Amniotic stem cell (primary cell): ENCODE data around the gene ZNF649.
"Not testable (repeated sequence)": the region's sequence is repeated elsewhere in the genome, so short reads cannot be mapped to it uniquely, and the experiment has no call there.

Experiments
- DNase-seq: peaks from one replicate; lab custom pipeline; 2025; lab: John Stamatoyannopoulos, UW

The ZNF649 gene

DNA sequence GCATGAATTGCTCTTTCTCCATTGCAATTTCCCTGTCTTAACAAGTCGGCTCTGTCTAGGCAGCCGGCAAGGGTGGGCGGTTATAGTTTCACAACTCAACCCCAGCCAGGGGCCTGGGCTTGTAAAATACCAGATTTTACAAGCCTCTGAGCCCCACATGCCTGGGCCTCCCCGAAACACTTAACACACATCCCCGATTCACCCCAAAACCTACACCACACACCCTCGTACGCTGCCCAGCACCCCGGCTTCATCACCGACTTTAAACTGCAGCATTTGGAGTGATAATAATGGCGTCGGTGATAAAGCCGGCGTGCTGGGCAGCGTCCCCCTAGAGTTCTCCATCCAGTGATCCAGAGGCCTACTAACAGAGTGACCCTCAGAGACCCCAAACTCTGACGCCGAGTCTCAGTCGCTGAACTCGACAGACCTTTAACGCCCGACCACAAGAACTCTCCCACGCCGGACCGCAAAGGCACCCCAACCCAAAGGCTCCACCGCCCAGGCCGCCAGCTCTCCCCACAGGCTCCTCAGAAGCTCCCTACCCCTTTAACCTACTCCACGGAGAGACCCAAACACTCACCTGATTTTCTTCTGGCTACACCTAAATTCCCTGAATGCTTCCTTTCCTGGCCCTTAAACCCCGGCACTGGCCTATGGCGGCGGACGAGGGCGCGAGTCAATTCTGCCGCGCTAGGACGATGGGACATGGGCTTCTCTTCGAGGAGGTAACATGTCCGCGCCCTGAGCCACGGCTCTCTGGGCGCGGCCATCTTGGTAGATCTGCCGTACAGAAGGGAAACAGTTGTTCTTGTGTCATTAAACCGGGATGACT, at the start of gene ZNF649:
Gene ZNF649, minus strand, starts transcription at position 687 of the 835 bp plus-strand sequence. CDS start 4,910 bp downstream, outside the sequence.
- DNase-seq, result peak; percentile 56

DNA sequence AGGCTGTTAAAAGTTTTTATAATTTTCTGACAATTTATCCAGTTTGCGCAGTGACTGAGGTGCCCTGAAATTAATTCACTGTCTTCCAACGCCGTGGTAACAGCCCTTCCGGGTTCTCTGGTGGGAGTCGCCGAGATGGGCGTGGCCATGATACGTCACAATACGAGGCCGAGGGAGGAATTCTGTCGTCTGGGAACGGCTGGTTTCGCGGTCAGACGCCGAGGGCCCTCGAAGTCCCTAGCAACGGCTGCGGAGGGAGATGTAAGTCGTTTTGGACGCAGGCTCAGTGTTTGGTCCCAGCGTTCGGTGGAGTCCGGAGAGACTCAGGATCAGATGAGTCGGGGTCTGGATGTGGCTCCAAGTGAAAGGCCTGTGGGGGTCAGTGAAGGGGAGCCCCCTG, 44.2 kb upstream of the ZNF649 start:
- DNase-seq, result no peak

DNA sequence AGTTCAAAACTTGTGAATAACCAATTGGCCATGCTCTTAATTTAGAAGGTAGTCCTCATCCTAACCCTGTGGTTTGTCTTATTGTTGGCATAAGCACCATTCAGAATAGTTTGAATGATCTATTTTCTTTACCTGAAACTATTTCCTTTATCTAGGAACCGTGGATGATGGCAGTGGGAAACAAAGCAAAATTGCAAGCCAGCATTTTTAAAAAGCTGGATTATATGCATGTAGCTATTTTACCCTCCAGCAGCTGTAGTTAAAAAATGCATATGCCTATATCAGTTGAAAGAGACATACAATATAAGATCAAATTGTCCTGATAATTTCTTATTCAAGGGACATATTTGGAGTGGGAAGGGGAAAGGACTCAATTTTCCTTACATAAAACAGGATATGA, 41.8 kb upstream of the ZNF649 start:
- no peak for DNase-seq

DNA sequence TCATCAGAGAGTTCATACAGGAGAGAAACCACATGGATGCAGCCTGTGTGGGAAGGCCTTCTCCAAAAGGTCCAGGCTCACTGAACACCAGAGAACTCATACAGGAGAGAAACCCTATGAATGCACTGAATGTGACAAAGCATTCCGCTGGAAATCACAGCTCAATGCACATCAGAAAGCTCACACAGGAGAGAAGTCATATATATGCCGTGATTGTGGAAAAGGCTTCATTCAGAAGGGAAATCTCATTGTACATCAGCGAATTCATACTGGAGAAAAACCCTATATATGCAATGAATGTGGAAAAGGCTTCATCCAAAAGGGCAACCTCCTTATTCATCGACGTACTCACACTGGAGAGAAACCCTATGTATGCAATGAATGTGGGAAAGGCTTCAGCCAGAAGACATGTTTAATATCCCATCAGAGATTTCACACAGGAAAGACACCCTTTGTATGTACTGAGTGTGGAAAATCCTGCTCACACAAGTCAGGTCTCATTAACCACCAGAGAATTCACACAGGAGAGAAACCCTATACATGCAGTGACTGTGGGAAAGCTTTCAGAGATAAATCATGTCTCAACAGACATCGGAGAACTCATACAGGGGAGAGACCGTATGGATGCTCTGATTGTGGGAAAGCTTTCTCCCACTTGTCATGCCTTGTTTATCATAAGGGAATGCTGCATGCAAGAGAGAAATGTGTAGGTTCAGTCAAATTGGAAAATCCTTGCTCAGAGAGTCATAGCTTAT, 40.2 kb upstream of the ZNF649 start:
- no peak for DNase-seq

DNA sequence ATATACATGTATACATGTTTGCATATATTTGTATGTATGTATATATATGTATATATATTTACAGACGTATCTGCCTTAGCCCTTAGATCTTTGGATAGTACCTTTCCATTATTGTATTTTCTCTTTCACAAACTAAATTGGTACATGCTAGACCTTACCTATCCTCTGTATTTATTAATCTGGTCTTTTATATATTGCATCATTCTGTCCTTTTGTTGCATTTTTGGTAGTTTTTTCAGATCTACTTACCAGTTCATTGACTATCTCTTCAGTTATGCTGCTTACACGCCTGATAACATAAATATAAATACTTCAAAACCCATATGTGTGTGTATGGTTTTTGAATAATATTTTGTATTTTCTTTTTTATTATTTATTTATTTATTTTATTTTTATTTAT, 34.1 kb upstream of the ZNF649 start:
- DNase-seq, result no peak

DNA sequence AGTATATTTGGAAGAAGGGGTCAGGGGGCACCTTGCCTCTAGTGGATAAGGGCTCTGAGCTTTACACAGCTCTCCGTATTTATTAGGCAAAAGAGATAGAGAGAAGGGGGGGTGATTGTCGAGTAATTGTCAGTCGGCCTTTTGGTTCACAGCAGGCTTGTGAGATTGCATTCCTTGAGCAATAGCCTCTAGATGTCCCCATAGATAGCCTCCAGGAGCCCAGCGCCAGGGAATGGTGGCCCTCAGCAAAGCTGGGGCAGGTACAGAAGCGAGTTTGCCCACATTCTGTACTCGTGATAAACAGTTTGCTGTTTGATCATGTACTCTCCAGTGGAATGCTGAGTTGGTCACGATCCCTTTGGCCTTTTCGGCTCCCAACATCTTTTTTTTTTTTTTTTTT, 27.1 kb upstream of the ZNF649 start:
- DNase-seq, result no peak

DNA sequence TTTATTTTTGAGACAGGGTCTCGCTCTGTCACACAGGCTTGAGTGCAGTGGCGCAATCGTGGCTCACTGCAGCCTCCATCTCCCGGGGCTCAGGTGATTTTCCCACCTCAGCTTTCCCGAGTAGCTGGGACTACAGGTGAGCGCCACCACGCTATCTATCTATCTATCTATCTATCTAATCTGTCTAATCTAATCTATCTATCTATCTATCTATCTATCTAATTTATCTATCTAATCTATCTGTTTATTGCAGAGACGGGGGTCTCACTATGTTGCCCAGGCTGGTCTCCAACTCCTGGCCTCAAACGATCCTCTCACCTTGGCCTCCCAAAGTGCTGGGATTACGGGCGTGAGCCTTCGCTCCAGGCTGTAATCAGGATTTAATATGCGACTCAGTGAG, 23.0 kb upstream of the ZNF649 start:
- DNase-seq, result no peak

DNA sequence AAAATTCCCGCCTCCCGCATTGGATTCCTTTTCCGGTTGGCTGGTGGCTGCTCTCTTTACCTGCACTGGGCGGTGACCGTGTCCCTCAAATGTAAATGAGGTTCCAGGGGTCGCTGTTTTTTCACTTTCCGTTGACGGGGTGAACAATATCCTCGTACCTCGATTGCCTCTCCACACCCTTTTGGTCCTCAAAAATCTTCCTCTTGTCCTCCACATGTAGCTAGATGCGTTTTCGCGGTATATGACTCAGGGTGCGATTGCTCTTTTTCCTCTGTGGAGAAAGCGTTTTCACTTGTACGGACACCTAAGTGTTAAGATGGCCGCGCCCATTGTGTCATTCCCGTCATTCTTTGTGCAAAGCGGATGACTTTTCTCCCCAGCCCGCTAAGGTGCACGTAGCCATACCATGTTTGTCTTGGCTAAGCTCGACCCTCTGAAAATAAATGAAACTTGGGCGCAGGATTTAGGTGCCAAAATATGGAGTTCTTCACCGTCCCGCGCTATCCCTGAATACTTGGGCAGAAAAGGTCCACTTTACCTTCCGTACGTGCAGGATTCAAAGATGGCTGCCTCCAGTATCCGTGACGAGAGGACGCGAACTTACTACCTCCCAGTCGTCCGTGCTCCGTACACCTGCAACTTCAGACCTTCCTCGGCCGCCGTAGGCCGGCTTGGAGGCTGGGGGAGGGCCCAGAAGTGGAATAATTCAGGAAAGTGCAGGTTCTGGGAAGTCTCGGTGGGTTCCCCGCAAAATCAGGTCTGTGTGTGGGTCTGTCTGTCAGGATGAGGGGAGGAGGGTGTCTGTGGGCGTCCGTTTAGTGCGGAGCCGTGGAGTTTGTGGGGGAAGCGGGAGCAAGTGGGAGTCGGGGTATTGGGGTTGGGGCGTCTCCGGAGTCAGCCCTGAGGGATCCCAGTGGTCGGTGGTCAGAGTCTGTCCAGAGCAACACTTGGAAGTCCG, 22.2 kb upstream of the ZNF649 start, which contains the start of gene ZNF613:
Gene ZNF613, plus strand, starts transcription at position 689 of the 958 bp plus-strand sequence. CDS start 8,749 bp downstream, outside the sequence.
- peak; percentile 74 for DNase-seq

DNA sequence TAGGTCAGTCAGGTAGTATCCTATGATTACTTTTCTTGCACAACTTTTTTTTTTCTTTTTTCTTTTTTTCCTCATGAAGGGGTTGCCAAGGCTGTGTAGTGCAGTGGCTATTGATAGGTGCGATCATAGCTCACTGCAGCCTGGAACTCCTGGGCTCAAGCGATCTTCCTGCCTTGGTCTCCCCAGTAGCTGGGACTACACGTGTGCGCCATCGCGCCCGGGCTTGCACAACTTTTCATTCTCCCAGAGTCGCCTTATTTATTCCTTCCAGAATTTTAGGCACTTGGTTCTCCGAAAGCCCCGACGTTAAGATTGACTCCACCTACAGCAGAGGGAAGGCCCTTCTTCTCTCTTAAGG, 21.6 kb upstream of the ZNF649 start:
- DNase-seq, result no peak

DNA sequence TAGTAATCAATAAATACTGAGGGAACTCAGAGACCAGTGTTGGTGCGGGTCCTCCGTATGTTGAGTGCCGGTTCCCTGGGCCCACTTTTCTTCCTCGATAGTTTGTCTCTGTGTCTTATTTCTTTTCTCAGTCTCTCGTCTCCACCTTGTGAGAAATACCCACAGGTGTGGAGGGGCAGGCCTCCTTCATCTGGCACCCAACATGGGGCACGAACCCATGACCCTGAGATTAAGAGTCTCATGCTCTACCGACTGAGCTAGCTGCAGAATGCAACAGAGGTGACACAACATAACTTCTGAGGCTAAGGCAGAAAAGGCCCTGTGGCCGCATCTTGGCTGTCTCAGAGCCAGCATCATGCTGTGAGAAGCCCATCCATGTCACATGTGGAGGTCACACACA, 17.1 kb upstream of the ZNF649 start:
- DNase-seq, result no peak

DNA sequence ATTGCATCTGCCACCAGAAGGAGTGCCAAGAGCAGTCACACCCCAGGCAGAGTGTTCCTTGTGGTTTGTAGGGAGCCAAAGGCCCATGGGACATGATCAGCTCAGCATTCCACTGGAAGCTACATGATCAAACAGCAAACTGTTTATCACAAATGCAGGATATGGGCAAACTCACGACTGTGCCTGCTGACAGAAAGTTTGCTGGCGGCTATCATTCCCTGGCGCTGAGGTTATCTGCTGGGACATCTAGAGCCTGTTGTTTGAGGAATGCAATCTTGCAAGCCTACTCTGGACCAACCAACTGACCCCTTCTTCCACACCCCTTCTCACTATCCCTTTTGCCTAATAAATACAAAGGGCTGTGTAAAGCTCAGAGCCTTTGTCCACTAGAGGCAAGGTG, 14.8 kb upstream of the ZNF649 start:
- DNase-seq, result no peak

DNA sequence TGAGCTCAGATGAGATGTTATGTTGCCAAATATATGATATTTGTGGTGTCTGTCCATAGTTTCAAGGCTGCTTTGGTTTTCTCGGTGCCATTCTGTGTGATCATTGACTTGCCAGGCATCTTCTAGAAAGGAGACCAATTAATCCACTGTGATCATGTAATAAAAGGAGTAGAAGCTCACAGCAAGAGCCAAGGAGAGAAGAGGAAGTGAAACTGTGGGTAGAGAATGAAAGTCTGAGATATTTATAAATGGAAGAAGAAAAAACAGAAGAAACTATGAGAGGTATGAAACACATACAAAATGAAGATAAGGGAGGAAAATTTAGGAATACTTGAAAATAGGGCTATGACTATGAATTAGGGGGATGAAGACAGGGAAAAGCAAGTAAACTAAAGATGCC, 11.3 kb upstream of the ZNF649 start:
- DNase-seq, result no peak

DNA sequence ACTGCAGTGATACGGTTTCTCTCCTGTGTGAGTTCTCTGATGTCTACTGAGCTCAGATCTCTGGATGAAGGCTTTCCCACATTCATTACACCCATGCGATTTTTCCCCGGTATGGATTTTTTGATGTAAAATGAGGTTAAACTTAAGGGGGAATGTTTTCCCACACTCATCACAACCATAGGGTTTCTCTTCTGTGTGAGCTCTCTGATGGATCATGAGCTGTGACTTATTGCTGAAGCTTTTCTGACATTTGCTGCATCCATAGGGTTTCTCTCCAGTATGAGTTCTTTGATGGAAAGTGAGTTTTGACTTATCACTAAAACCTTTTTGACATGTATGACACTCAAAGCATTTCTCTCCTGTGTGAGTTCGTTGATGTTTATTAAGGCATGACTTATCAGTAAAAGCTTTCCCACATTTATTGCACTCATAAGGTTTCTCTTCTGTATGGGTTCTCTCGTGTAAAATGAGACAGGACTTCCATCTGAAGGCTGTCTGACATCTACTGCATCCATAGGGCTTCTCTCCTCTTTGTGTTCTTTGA, 10.6 kb upstream of the ZNF649 start:
- no peak for DNase-seq

DNA sequence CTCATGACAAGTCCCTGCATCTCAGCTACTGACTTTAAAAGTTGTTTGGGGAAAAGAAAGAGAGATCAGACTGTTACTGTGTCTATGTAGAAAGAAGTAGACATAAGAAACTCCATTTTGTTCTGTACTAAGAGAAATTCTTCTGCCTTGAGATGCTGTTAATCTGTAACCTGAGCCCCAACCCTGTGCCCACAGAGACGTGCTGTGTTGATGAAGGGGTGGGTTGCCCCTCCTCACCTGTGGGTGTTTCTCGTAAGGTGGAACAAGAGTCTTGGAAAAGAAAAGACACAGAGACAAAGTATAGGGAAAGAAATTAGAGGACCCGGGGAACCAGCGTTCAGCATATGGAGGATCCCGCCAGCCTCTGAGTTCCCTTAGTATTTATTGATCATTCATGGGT, 3.2 kb upstream of the ZNF649 start:
- not testable (repeated sequence) for DNase-seq

DNA sequence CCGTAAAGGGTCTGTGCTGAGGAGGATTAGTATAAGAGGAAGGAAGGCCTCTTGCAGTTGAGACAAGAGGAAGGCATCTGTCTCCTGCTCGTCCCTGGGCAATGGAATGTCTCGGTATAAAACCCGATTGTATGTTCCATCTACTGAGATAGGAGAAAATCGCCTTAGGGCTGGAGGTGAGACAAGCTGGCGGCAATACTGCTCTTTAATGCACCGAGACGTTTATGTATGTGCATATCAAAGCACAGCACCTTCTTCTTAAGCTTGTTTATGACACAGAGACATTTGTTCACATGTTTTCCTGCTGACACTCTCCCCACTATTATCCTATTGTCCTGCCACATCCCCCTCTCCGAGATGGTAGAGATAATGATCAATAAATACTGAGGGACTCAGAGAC, 1.3 kb upstream of the ZNF649 start:
- not testable (repeated sequence) for DNase-seq

DNA sequence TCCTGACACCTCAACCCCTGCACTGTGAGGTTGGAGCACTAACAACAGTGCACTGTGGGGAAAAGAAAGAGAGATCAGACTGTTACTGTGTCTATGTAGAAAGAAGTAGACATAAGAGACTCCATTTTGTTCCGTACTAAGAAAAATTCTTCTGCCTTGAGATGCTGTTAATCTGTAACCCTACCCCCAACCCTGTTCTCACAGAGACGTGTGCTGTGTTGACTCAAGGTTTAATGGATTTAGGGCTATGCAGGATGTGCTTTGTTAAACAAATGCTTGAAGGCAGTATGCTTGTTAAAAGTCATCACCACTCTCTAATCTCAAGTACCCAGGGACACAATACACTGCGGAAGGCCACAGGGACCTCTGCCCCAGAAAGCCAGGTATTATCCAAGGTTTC, 822 bp upstream of the ZNF649 start:
- not testable (repeated sequence) for DNase-seq

DNA sequence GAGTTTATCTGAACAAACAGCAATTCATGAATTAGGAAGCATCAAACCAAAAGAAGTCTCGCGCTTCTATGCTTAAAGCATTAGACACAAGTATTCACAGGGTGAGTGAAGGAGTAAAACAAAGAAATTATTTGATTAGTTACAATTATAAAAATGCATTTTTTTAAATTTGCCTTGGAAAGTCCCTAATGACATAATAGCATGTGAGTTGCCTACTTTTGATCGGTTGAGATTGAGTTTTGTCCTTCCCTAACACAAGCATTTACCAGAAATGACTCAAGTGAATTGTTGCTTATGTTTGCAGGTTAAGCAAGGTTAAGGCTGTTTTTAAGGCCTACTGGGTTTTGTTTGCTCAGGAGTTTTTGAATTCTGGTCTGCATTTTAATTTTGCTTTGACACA, 389 bp upstream of the ZNF649 start:
- DNase-seq, result no peak

DNA sequence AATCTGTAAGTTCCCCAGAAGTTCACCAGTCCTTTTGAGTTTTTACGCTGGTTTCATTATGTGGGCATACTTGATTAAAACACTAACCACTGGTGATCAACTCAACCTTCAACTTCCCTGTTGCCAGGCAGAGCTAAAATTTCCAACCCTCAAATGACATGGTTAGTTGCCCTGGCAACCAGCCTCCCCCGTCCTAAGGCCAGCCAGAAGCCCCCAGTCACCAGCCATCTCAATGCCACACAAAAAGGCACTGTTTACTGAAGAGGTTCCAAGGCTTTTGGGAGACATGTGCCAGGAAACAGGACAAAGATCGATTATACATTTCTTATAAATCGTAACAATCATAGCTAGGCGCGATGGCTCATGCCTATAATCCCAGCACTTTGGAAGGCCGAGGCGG, 1.6 kb downstream of the ZNF649 start:
- DNase-seq, result no peak

DNA sequence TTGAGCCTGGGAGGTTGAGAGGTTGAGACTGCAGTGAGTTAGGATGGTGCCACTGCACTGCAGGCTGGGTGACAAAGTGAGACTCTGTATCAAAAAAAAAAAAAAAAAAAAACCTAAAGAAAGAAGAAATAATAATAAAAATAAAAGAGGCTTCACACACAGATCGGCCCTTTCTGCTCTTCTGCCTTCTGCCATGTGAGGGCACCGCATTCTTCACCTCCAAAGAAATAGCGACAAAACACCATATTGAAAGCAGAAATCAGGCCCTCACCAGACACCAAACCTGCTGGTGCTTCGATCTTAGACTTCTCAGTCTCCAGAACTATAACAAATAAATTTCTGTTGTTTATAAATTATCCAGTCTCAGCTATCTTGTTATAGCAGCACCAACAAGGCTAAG, 3.0 kb downstream of the ZNF649 start:
- DNase-seq, result no peak

DNA sequence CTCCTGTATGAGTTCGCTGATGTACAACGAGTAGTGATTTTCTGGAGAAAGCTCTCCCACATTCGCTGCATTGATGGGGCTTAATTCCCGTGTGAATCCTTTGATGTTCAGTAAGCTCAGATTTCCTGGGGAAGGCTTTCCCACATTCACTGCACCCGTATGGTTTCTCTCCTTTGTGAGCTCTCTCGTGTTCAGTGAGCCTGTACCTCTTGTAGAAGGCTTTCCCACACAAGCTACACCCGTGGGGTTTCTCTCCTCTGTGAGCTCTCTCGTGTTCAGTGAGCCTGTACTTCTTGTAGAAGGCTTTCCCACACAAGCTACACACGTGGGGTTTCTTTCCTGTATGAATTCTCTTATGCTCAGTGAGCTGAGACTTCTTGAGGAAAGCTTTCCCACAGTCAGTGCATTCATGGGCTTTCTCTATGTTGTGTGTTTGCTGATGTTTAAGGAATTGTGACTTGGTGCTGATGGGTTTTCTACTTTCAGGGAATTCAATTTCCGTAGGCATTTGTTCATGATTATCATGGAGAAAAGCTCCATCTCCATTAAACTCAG, 13.5 kb downstream of the ZNF649 start:
- DNase-seq, result no peak

DNA sequence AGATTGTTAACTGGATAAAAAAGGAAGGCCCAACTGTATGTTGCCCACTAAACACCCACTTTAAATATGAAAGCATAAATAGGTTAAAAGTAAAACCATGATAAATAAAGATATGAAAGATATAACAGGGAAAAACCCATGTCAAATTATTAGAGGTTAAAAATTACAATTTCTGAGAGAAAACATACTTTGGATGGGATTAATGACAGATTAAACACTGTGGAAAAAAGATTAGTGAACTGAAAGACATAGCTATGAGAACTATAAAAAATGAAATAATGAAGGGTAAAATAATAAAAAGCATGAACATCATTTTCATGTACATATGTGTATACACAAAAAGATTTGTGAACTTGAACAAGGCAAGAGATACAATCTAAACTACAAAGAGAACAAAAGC, 14.9 kb downstream of the ZNF649 start:
- DNase-seq, result no peak
